Endothelial cell (in vitro differentiated cells): ENCODE measurements around the gene WDR4. TPM values are rescaled to one million over a fixed set of nuclear protein-coding genes. Genes with fewer than 3 reads are reported as not detected.

Experiments
- DNase-seq: peaks from one replicate; pipeline ENCODE4 v3.0.0; 2021; ENCODE audit warnings: low spot score
- H3K27ac Mint-ChIP-seq: one replicate; pipeline ENCODE4 v1.8.0; 2021; ENCODE audit warnings: mixed read lengths, inconsistent platforms; ENCODE audit not compliant: unreplicated experiment
- H3K27me3 Mint-ChIP-seq: one replicate; pipeline ENCODE4 v1.8.0; 2021; ENCODE audit warnings: mild to moderate bottlenecking, moderate library complexity, mixed read lengths, inconsistent platforms; ENCODE audit not compliant: unreplicated experiment
- H3K36me3 Mint-ChIP-seq: one replicate; pipeline ENCODE4 v1.8.0; 2021; ENCODE audit warnings: mild to moderate bottlenecking, low read depth, mixed read lengths, inconsistent platforms; ENCODE audit not compliant: unreplicated experiment
- H3K4me1 Mint-ChIP-seq: one replicate; pipeline ENCODE4 v1.8.0; 2021; ENCODE audit warnings: mild to moderate bottlenecking, mixed read lengths, inconsistent platforms; ENCODE audit not compliant: unreplicated experiment
- H3K4me3 Mint-ChIP-seq: one replicate; pipeline ENCODE4 v1.8.0; 2021; ENCODE audit warnings: mild to moderate bottlenecking, mixed read lengths, inconsistent platforms; ENCODE audit not compliant: unreplicated experiment
- H3K9me3 Mint-ChIP-seq: one replicate; pipeline ENCODE4 v1.8.0; 2021; ENCODE audit warnings: mixed read lengths, inconsistent platforms; ENCODE audit not compliant: unreplicated experiment
- CTCF ChIP-seq: fragments of 200-600 bp; sonication (generic); IDR thresholded peaks from one replicate; pipeline ENCODE4 v1.5.0; 2021; ENCODE audit warnings: antibody characterized with exemption; ENCODE audit not compliant: unreplicated experiment
- total RNA-seq: library from RNA; stranded (reverse); fragmentation: NEBNext Ultra II Directional; extraction: Animal tissue kit (Norgen Biotek cat#: 25700); gene quantifications from one replicate; pipeline ENCODE4 v1.2.1, GENCODE V29; 2021; ENCODE audit not compliant: unreplicated experiment

The WDR4 gene
- total RNA-seq, 1 donor from 2014 or later: 14.3 TPM

- no peak for DNase-seq
- no peak for TF ChIP-seq CTCF
- no peak overlapping the region for H3K27ac Mint-ChIP-seq
- no peaks in the 10 kb centered on the region for H3K9me3 Mint-ChIP-seq
- peaks cover 29% of the 10 kb centered on the region for H3K36me3 Mint-ChIP-seq
- H3K4me3 Mint-ChIP-seq: peak overlapping the region; percentile 25
- peaks cover 16% of the 10 kb centered on the region for H3K4me1 Mint-ChIP-seq
- H3K27me3 Mint-ChIP-seq: peaks cover 12% of the 10 kb centered on the region
These were observed 15.9 kb downstream of the WDR4 start for GRCh38 chr21:42863504-42863870.

- Mint-ChIP-seq H3K27ac (peak overlapping the region; percentile 70), H3K4me1 (peaks cover 16% of the 10 kb centered on the region), H3K9me3 (no peaks in the 10 kb centered on the region), H3K27me3 (peaks cover 8% of the 10 kb centered on the region), H3K36me3 (peaks cover 34% of the 10 kb centered on the region), H3K4me3 (peak overlapping the region; percentile 25)
- DNase-seq: no peak
- no peak for TF ChIP-seq CTCF
These were observed 16.4 kb downstream of the WDR4 start for GRCh38 chr21:42862774-42863503.

- H3K27me3 Mint-ChIP-seq: peaks cover 8% of the 10 kb centered on the region
- H3K4me3 Mint-ChIP-seq: no peak overlapping the region
- peaks cover 38% of the 10 kb centered on the region for H3K36me3 Mint-ChIP-seq
These were observed 17.4 kb downstream of the WDR4 start for GRCh38 chr21:42861848-42862400.

GRCh38 chr21:42861311-42861847 lies 18.0 kb downstream of the WDR4 start:
- no peak for DNase-seq
- peaks cover 6% of the 10 kb centered on the region for H3K27me3 Mint-ChIP-seq
- no peak overlapping the region for H3K4me3 Mint-ChIP-seq
- peaks cover 37% of the 10 kb centered on the region for H3K36me3 Mint-ChIP-seq
- peaks cover 14% of the 10 kb centered on the region for H3K4me1 Mint-ChIP-seq
- no peaks in the 10 kb centered on the region for H3K9me3 Mint-ChIP-seq
- peak overlapping the region; percentile 89 for H3K27ac Mint-ChIP-seq
- no peak for TF ChIP-seq CTCF

More at GRCh38 chr21:42861848-42862400, 17.4 kb downstream of the WDR4 start:
- peaks cover 16% of the 10 kb centered on the region for H3K4me1 Mint-ChIP-seq
- peak overlapping the region; percentile 89 for H3K27ac Mint-ChIP-seq
- no peak for DNase-seq
- no peak for TF ChIP-seq CTCF
- H3K9me3 Mint-ChIP-seq: no peaks in the 10 kb centered on the region

- H3K27ac Mint-ChIP-seq: peak overlapping the region; percentile 89
- H3K4me1 Mint-ChIP-seq: peaks cover 14% of the 10 kb centered on the region
- DNase-seq: no peak
- H3K4me3 Mint-ChIP-seq: no peak overlapping the region
- TF ChIP-seq CTCF: no peak
- H3K9me3 Mint-ChIP-seq: no peaks in the 10 kb centered on the region
- H3K27me3 Mint-ChIP-seq: peaks cover 4% of the 10 kb centered on the region
- peaks cover 40% of the 10 kb centered on the region for H3K36me3 Mint-ChIP-seq
These were observed 19.0 kb downstream of the WDR4 start for GRCh38 chr21:42860345-42860744.
